Keratinocyte (primary cell): Measurements from ENCODE around the gene PAX2. TPM values are rescaled to one million over a fixed set of nuclear protein-coding genes. Genes with fewer than 3 reads are reported as not detected.

Source experiments
- DNase-seq: peaks from one replicate; pipeline ENCODE4 v3.0.0-alpha.2; 2011; ENCODE audit warnings: low read depth, missing footprints, low spot score
- FAIRE-seq: peaks from 2 replicates; lab custom pipeline; 2011; peaks lifted over from hg19 to GRCh38; lab: Jason Lieb, UNC
- H2AFZ ChIP-seq: 2 replicates; pipeline ENCODE4 v1.6.0; 2012; ENCODE audit warnings: low read length, control low read depth, inconsistent platforms; ENCODE audit not compliant: control insufficient read depth
- H3K27ac ChIP-seq: 2 replicates; pipeline ENCODE4 v1.5.1; 2011; ENCODE audit warnings: low read length; ENCODE audit not compliant: control insufficient read depth, insufficient read depth
- H3K27me3 ChIP-seq: 3 replicates; pipeline ENCODE4 v1.6.0; 2011; ENCODE audit warnings: low read length; ENCODE audit not compliant: control insufficient read depth, insufficient read depth; ENCODE audit errors: extremely low read depth
- H3K36me3 ChIP-seq, 2 experiments: 2 replicates in 1 of 2; 3 replicates in 1 of 2; pipeline ENCODE4 v1.5.1; 2011; ENCODE audit warnings: low read length in 2 of 2, mild to moderate bottlenecking in 1 of 2; ENCODE audit not compliant: control insufficient read depth in 2 of 2, insufficient read depth in 2 of 2; ENCODE audit errors: extremely low read depth in 1 of 2
- H3K4me1 ChIP-seq: 3 replicates; pipeline ENCODE4 v1.5.1; 2011; ENCODE audit warnings: low read length; ENCODE audit not compliant: control insufficient read depth, insufficient read depth; ENCODE audit errors: extremely low read depth
- H3K4me2 ChIP-seq: 3 replicates; pipeline ENCODE4 v1.6.0; 2011; ENCODE audit warnings: low read depth, low read length; ENCODE audit not compliant: control insufficient read depth, insufficient read depth; ENCODE audit errors: extremely low read depth
- H3K4me3 ChIP-seq, 3 experiments: fragments of 200-600 bp in 1 of 3; sonication (generic) in 1 of 3; 2 replicates in 2 of 3; 3 replicates in 1 of 3; pipeline ENCODE4 v1.5.1; 2011 to 2016; ENCODE audit warnings: low read length in 3 of 3, mild to moderate bottlenecking in 3 of 3, control low read depth in 2 of 3, inconsistent platforms in 1 of 3, low read depth in 1 of 3, mixed read lengths in 1 of 3, mixed run types in 1 of 3, moderate library complexity in 1 of 3; ENCODE audit not compliant: control insufficient read depth in 2 of 3, insufficient read depth in 2 of 3; ENCODE audit errors: extremely low read depth in 1 of 3
- H3K79me2 ChIP-seq: 2 replicates; pipeline ENCODE4 v1.6.0; 2012; ENCODE audit warnings: low read length; ENCODE audit not compliant: control insufficient read depth, insufficient read depth
- H3K9ac ChIP-seq: 3 replicates; pipeline ENCODE4 v1.6.0; 2011; ENCODE audit warnings: low read length; ENCODE audit not compliant: control insufficient read depth, insufficient read depth; ENCODE audit errors: extremely low read depth
- H3K9me1 ChIP-seq: 3 replicates; pipeline ENCODE4 v1.6.0; 2011; ENCODE audit warnings: low read length; ENCODE audit not compliant: control insufficient read depth, insufficient read depth; ENCODE audit errors: extremely low read depth
- H3K9me3 ChIP-seq: 2 replicates; pipeline ENCODE4 v1.5.1; 2012; ENCODE audit warnings: low read depth, low read length; ENCODE audit not compliant: control insufficient read depth
- H4K20me1 ChIP-seq: 3 replicates; pipeline ENCODE4 v1.6.0; 2011; ENCODE audit warnings: low read length; ENCODE audit not compliant: control insufficient read depth, insufficient read depth; ENCODE audit errors: extremely low read depth
- CTCF ChIP-seq, 3 experiments: IDR thresholded peaks in 1 of 3; conservative IDR thresholded peaks in 1 of 3; optimal IDR thresholded peaks in 1 of 3; 2 replicates in 2 of 3; 3 replicates in 1 of 3; pipeline versions ENCODE3 to v1.5.1; 2011; ENCODE audit warnings: low read length in 3 of 3, mild to moderate bottlenecking in 3 of 3, moderate library complexity in 2 of 3, control low read depth in 1 of 3, inconsistent platforms in 1 of 3; ENCODE audit not compliant: insufficient read depth in 2 of 3; ENCODE audit errors: extremely low read depth in 1 of 3
- EZH2 ChIP-seq: IDR thresholded peaks from one replicate; pipeline ENCODE4 v1.6.1; 2012; ENCODE audit warnings: inconsistent platforms, mild to moderate bottlenecking, low read length, moderate library complexity
- dilution Hi-C: fragments of 300-500 bp; cut with MboI; formaldehyde crosslinking; loops from one replicate; pipeline ENCODE4 v1.7.0; 2020; ENCODE audit warnings: low sequenced_read_pairs; ENCODE audit not compliant: extremely low pct_ligation_motif_present
- polyA plus RNA-seq, 5 experiments: library from polyadenylated mRNA; depleted of rRNA in 3 of 5; stranded (reverse) in 3 of 5; stranded (forward) in 1 of 5; unstranded in 1 of 5; fragments of >200 nt; gene quantifications; 1 replicate in 1 of 5; 2 replicates in 3 of 5; 3 replicates in 1 of 5; pipeline versions ENCODE4 v1.2.1 to v1.2.3, GENCODE V29; 2011 to 2012; ENCODE audit warnings: missing spikeins in 2 of 5, low read depth in 1 of 5, low replicate concordance in 1 of 5

The PAX2 gene
- polyA plus RNA-seq, 1 donor (not counting 4 experiments of a cell fraction or from before 2014, with no cell fraction given): not detected

- Histone ChIP-seq H3K4me1 (peaks cover 10% of the 10 kb centered on the region), H3K27ac (no peak overlapping the region), H3K9ac (no peak overlapping the region), H3K36me3 (no peaks in the 10 kb centered on the region), H2AFZ (no peak overlapping the region), H3K4me2 (peak overlapping the region; percentile 46), H3K4me3 (no peak overlapping the region), H3K9me3 (no peaks in the 10 kb centered on the region), H4K20me1 (peaks cover 3% of the 10 kb centered on the region), H3K79me2 (no peaks in the 10 kb centered on the region), H3K9me1 (no peaks in the 10 kb centered on the region), H3K27me3 (peaks cover 82% of the 10 kb centered on the region)
- DNase-seq: no peak
- TF ChIP-seq CTCF (optimal IDR thresholded peaks at IDR 0.05 in 1 of 3, IDR thresholded peaks at IDR 0.05 in 1 of 3, conservative IDR thresholded peaks at IDR 0.05 in 1 of 3; ENCODE audit: extremely low read depth in 1 of 3, insufficient read depth in 2 of 3, low read length in 3 of 3) (no peak), EZH2 (peak; percentile 28)
- dilution Hi-C loops: no loop called here
- no peak for FAIRE-seq
Measured at GRCh38 chr10:100730725-100731406, 14.5 kb upstream of the PAX2 start.

- Histone ChIP-seq H3K4me2 (no peak overlapping the region), H3K9me1 (no peaks in the 10 kb centered on the region), H3K27me3 (peaks cover 82% of the 10 kb centered on the region), H3K4me1 (peaks cover 10% of the 10 kb centered on the region), H3K79me2 (no peaks in the 10 kb centered on the region), H3K9ac (no peak overlapping the region), H2AFZ (no peak overlapping the region), H3K27ac (no peak overlapping the region), H3K36me3 (no peaks in the 10 kb centered on the region), H3K4me3 (no peak overlapping the region), H4K20me1 (peaks cover 3% of the 10 kb centered on the region), H3K9me3 (no peaks in the 10 kb centered on the region)
- DNase-seq (no peak), FAIRE-seq (no peak)
- dilution Hi-C loops: no loop called here
- TF ChIP-seq CTCF (optimal IDR thresholded peaks at IDR 0.05 in 1 of 3, IDR thresholded peaks at IDR 0.05 in 1 of 3, conservative IDR thresholded peaks at IDR 0.05 in 1 of 3; ENCODE audit: extremely low read depth in 1 of 3, insufficient read depth in 2 of 3, low read length in 3 of 3) (no peak), EZH2 (peak; percentile 6)
Measured at GRCh38 chr10:100731407-100732240, 13.8 kb upstream of the PAX2 start.
